ENCODE measurements around the gene YTHDF1. TPM values are rescaled to one million over a fixed set of nuclear protein-coding genes. Genes with fewer than 3 reads are reported as not detected.
A peak's percentile ranks its signal among the peaks of the same experiment; 100 is the strongest.

YTHDF1 gene
- total RNA-seq, 1 donor: 30.7 TPM

GRCh38 chr20:63182425-63182824, 33.5 kb downstream of the YTHDF1 start:
- no peak for TF ChIP-seq CTCF (IDR thresholded peaks at IDR 0.05; ENCODE audit: insufficient read depth, low read depth, low read length)
- H3K4me3 ChIP-seq (ENCODE audit: low read depth, low read length): no peak overlapping the region
- no peak for DNase-seq (ENCODE audit: low read depth)

GRCh38 chr20:63181226-63181625, 34.7 kb downstream of the YTHDF1 start:
- no peak for TF ChIP-seq CTCF (IDR thresholded peaks at IDR 0.05; ENCODE audit: insufficient read depth, low read depth, low read length)
- H3K4me3 ChIP-seq (ENCODE audit: low read depth, low read length): no peak overlapping the region
- no peak for DNase-seq (ENCODE audit: low read depth)

GRCh38 chr20:63180569-63181185, 35.3 kb downstream of the YTHDF1 start:
- H3K4me3 ChIP-seq (ENCODE audit: low read depth, low read length): no peak overlapping the region
- no peak for TF ChIP-seq CTCF (IDR thresholded peaks at IDR 0.05; ENCODE audit: insufficient read depth, low read depth, low read length)
- no peak for DNase-seq (ENCODE audit: low read depth)

GRCh38 chr20:63179687-63180568, 36.0 kb downstream of the YTHDF1 start:
- no peak for DNase-seq (ENCODE audit: low read depth)
- TF ChIP-seq CTCF (IDR thresholded peaks at IDR 0.05; ENCODE audit: insufficient read depth, low read depth, low read length): no peak
- H3K4me3 ChIP-seq (ENCODE audit: low read depth, low read length): no peak overlapping the region

GRCh38 chr20:63178889-63179686, 36.8 kb downstream of the YTHDF1 start:
- DNase-seq (ENCODE audit: low read depth): peak; percentile 22
- H3K4me3 ChIP-seq (ENCODE audit: low read depth, low read length): no peak overlapping the region
- TF ChIP-seq CTCF (IDR thresholded peaks at IDR 0.05; ENCODE audit: insufficient read depth, low read depth, low read length): peak; percentile 42

- no peak for TF ChIP-seq CTCF (IDR thresholded peaks at IDR 0.05; ENCODE audit: insufficient read depth, low read depth, low read length)
- no peak for DNase-seq (ENCODE audit: low read depth)
- no peak overlapping the region for H3K4me3 ChIP-seq (ENCODE audit: low read depth, low read length)
These were observed 37.5 kb downstream of the YTHDF1 start for GRCh38 chr20:63178446-63178820.

Measured in fibroblast of villous mesenchyme (primary cell).